Measurements from ENCODE around the gene RAB20. TPM values are rescaled to one million over a fixed set of nuclear protein-coding genes. Genes with fewer than 3 reads are reported as not detected.
"Not testable (repeated sequence)": the region's sequence is repeated elsewhere in the genome, so short reads cannot be mapped to it uniquely, and the experiment has no call there.

Gene RAB20
- total RNA-seq, 1 donor from 2014 or later: 2.8 TPM

- intact Hi-C loops (cut with micrococcal nuclease): no loop called here
- Mint-ChIP-seq H3K36me3 (ENCODE audit: low read depth) (no peaks in the 10 kb centered on the region), H3K4me3 (ENCODE audit: low read depth) (no peak overlapping the region), H3K9me3 (no peaks in the 10 kb centered on the region), H3K27me3 (ENCODE audit: low read depth) (peaks cover 50% of the 10 kb centered on the region), H3K4me1 (ENCODE audit: low read depth) (peaks cover 15% of the 10 kb centered on the region), H3K27ac (no peak overlapping the region)
- no peak for DNase-seq (ENCODE audit: low spot score)
These were observed 10.6 kb upstream of the RAB20 start for GRCh38 chr13:110571896-110572777.

- intact Hi-C loops (cut with micrococcal nuclease): no loop called here
- Mint-ChIP-seq H3K27me3 (ENCODE audit: low read depth) (peaks cover 45% of the 10 kb centered on the region), H3K27ac (no peak overlapping the region), H3K4me3 (ENCODE audit: low read depth) (no peak overlapping the region), H3K9me3 (no peaks in the 10 kb centered on the region), H3K36me3 (ENCODE audit: low read depth) (no peaks in the 10 kb centered on the region), H3K4me1 (ENCODE audit: low read depth) (peaks cover 10% of the 10 kb centered on the region)
- DNase-seq (ENCODE audit: low spot score): no peak
These were observed 9.4 kb upstream of the RAB20 start for GRCh38 chr13:110570886-110571285.

GRCh38 chr13:110569962-110570361, 8.4 kb upstream of the RAB20 start:
- H3K9me3 Mint-ChIP-seq; intact Hi-C loops (cut with micrococcal nuclease); H3K4me3 Mint-ChIP-seq (ENCODE audit: low read depth); H3K27ac Mint-ChIP-seq; H3K36me3 Mint-ChIP-seq (ENCODE audit: low read depth); H3K4me1 Mint-ChIP-seq (ENCODE audit: low read depth); DNase-seq (ENCODE audit: low spot score): not testable (repeated sequence)
- peaks cover 43% of the 10 kb centered on the region for H3K27me3 Mint-ChIP-seq (ENCODE audit: low read depth)

- intact Hi-C loops (cut with micrococcal nuclease): no loop called here
- no peak for DNase-seq (ENCODE audit: low spot score)
- no peak overlapping the region for H3K27ac Mint-ChIP-seq
- H3K36me3 Mint-ChIP-seq (ENCODE audit: low read depth): no peaks in the 10 kb centered on the region
- no peak overlapping the region for H3K4me3 Mint-ChIP-seq (ENCODE audit: low read depth)
- no peaks in the 10 kb centered on the region for H3K9me3 Mint-ChIP-seq
- peaks cover 45% of the 10 kb centered on the region for H3K27me3 Mint-ChIP-seq (ENCODE audit: low read depth)
- H3K4me1 Mint-ChIP-seq (ENCODE audit: low read depth): peaks cover 2% of the 10 kb centered on the region
These were observed 7.1 kb upstream of the RAB20 start for GRCh38 chr13:110568612-110569011.

DNA sequence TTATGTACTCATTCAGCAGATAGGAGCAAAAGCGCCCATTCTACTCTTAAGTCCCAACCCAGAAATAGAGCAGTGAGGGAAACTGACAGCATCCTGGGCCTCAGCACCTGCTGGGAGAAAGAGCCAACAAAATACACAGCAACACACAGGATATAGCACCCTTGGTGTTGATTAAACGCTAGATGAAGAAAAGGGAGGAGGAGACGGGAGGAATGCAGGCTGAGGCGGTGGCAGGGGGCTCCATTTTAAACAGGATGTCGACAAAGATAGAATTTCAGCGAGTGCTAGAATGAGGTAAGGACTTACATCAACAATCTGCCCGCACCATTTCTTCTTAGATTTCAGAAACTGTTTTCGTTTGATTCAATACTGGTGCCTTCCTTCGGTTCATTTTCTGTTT, 4.6 kb upstream of the RAB20 start:
- no peaks in the 10 kb centered on the region for H3K9me3 Mint-ChIP-seq
- no peaks in the 10 kb centered on the region for H3K36me3 Mint-ChIP-seq (ENCODE audit: low read depth)
- no peak overlapping the region for H3K27ac Mint-ChIP-seq
- no peak for DNase-seq (ENCODE audit: low spot score)
- H3K27me3 Mint-ChIP-seq (ENCODE audit: low read depth): peaks cover 40% of the 10 kb centered on the region
- intact Hi-C loops (cut with micrococcal nuclease): no loop called here
- H3K4me3 Mint-ChIP-seq (ENCODE audit: low read depth): no peak overlapping the region
- H3K4me1 Mint-ChIP-seq (ENCODE audit: low read depth): peaks cover 4% of the 10 kb centered on the region

DNA sequence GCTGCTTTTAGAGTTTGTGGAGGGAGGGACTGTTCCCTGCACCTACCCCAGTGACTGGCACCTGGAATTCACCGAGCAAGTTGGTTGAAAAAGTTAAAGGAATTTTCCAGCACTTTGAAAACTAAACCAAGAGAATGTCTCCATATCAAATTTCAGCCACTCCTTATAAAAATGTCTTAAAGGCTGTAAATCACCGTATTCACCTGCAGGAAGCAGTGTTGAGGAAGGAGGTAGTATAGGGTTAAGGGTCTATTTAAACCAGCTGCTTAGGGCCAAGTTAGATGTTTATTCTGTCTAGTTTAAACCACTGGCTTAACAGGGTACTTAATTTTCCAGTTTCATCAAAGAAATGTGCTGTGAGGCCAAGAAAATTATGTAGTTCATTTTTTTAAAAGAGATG, 3.8 kb upstream of the RAB20 start:
- H3K9me3 Mint-ChIP-seq: no peaks in the 10 kb centered on the region
- H3K4me3 Mint-ChIP-seq (ENCODE audit: low read depth): no peak overlapping the region
- no peak overlapping the region for H3K27ac Mint-ChIP-seq
- H3K36me3 Mint-ChIP-seq (ENCODE audit: low read depth): no peaks in the 10 kb centered on the region
- H3K27me3 Mint-ChIP-seq (ENCODE audit: low read depth): peaks cover 46% of the 10 kb centered on the region
- intact Hi-C loops (cut with micrococcal nuclease): no loop called here
- DNase-seq (ENCODE audit: low spot score): no peak
- peaks cover 10% of the 10 kb centered on the region for H3K4me1 Mint-ChIP-seq (ENCODE audit: low read depth)

- Mint-ChIP-seq H3K36me3 (ENCODE audit: low read depth) (no peaks in the 10 kb centered on the region), H3K9me3 (no peaks in the 10 kb centered on the region), H3K4me1 (ENCODE audit: low read depth) (peaks cover 12% of the 10 kb centered on the region), H3K4me3 (ENCODE audit: low read depth) (no peak overlapping the region), H3K27ac (no peak overlapping the region), H3K27me3 (ENCODE audit: low read depth) (peaks cover 44% of the 10 kb centered on the region)
- DNase-seq (ENCODE audit: low spot score): no peak
- intact Hi-C loops (cut with micrococcal nuclease): loop anchor here (5.0 kb wide), 1 partner anchor 142 kb away; no protein-coding TSS in a partner anchor
These were observed 3.0 kb upstream of the RAB20 start for GRCh38 chr13:110564472-110564985.

DNA sequence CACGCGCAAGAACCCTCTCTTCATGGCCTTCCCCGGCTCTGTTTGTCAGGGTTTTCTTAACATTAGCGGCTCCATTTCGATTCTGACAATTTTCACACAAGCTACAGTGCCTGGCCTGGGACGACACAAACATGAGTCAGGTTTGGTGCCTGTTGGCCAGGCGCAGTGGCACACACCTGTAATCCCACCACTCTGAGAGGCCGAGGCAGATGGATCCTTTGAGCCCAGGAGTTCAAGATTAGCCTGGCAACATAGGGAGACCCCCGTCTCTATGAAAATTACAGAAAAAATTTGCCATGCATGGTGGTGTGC, 1.9 kb upstream of the RAB20 start:
- Mint-ChIP-seq H3K9me3 (no peaks in the 10 kb centered on the region), H3K4me3 (ENCODE audit: low read depth) (peak overlapping the region; percentile 21), H3K27me3 (ENCODE audit: low read depth) (peaks cover 45% of the 10 kb centered on the region), H3K36me3 (ENCODE audit: low read depth) (no peaks in the 10 kb centered on the region), H3K27ac (no peak overlapping the region), H3K4me1 (ENCODE audit: low read depth) (peaks cover 12% of the 10 kb centered on the region)
- no peak for DNase-seq (ENCODE audit: low spot score)
- intact Hi-C loops (cut with micrococcal nuclease): loop anchor here (5.0 kb wide), 1 partner anchor 141 kb away; no protein-coding TSS in a partner anchor

DNA sequence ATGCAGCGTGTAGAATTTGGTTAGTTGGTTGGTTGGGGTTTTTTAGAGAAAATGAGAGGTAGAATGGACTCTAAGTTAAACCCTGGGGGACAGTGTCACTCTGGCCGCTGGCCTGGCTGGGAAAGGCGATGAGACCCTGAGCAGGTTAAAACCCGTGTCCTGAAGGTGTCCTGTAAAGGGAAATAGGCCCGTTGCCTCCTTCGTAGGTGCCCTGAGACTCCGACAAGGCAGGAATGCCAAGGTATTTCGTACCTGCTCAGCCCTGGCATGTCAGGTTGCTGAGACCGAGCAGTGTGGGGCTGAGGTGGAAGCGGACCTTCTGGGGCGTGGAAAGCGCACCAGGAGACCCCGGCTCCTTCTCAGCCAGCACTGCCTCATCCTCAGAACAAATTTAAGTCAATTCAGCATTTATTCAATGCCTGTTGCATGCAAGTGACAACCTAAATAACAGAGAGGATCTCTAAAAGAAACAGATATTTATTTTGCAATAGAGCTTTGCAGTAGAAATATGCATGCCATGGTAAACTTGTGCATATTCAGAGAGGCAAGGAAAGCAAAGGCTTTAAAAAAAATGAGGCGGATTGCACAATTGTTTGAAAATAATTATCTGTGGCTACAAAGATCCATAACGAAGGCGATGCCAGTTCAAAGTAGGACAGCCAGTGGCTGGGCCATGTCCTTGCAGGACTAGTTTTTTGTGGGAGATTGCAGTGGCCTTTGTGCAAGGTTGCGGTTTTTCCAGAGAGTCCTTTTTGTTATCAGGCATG, 1.4 kb upstream of the RAB20 start:
- H3K27me3 Mint-ChIP-seq (ENCODE audit: low read depth): peaks cover 45% of the 10 kb centered on the region
- intact Hi-C loops (cut with micrococcal nuclease): loop anchor here (5.0 kb wide), 1 partner anchor 141 kb away; no protein-coding TSS in a partner anchor
- peak overlapping the region; percentile 87 for H3K4me3 Mint-ChIP-seq (ENCODE audit: low read depth)
- H3K27ac Mint-ChIP-seq: no peak overlapping the region
- H3K4me1 Mint-ChIP-seq (ENCODE audit: low read depth): peaks cover 12% of the 10 kb centered on the region
- no peak for DNase-seq (ENCODE audit: low spot score)
- no peaks in the 10 kb centered on the region for H3K9me3 Mint-ChIP-seq
- H3K36me3 Mint-ChIP-seq (ENCODE audit: low read depth): no peaks in the 10 kb centered on the region

- peak overlapping the region; percentile 87 for H3K4me3 Mint-ChIP-seq (ENCODE audit: low read depth)
- peak overlapping the region; percentile 74 for H3K27ac Mint-ChIP-seq
- peaks cover 40% of the 10 kb centered on the region for H3K27me3 Mint-ChIP-seq (ENCODE audit: low read depth)
- H3K36me3 Mint-ChIP-seq (ENCODE audit: low read depth): peaks cover under 1% of the 10 kb centered on the region
- H3K4me1 Mint-ChIP-seq (ENCODE audit: low read depth): peaks cover 12% of the 10 kb centered on the region
- no peak for DNase-seq (ENCODE audit: low spot score)
- no peaks in the 10 kb centered on the region for H3K9me3 Mint-ChIP-seq
- intact Hi-C loops (cut with micrococcal nuclease): loop anchor here (5.0 kb wide), 1 partner anchor 140 kb away; no protein-coding TSS in a partner anchor
These were observed 595 bp upstream of the RAB20 start for GRCh38 chr13:110562036-110562597.

DNA sequence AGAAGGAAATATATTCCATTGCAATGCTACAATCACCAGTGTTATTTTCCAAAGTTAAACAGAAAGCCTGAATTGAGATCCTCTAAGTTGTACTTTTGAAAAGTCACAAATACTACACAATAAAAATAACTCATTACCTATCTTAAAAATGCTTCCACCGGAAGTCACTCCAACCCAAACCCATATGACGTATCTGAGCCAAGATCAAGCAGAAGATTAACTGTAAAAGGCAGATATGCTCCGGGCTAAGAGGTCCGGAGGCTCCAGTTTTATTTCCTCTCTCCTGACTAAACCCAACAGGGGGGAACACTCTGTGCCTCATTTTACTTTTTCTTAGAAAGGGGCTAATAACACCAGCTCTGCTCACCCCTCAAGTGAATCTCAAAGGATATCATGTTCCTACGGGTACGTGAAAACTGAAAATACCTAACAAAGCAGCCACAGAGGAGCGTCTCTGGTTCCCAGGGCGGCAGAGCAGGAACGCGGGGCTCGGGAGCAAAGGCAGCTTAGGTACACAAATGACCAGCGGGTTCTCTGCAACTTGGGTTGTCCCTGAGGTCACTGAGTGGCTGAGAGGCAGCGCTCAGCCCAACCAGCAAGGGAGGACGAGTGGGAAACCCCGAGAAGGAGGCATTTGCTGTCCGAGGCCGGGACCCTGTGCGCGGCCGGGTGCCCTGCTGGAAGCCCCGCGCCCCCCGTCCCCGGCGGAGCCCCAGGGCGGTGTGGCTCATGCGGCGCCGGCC, 750 bp downstream of the RAB20 start:
- intact Hi-C loops (cut with micrococcal nuclease): loop anchor here (2.0 to 5.0 kb wide), 2 partner anchors 54 to 138 kb away; partner anchors contain the start of gene NAXD
- Mint-ChIP-seq H3K27me3 (ENCODE audit: low read depth) (peaks cover 41% of the 10 kb centered on the region), H3K4me1 (ENCODE audit: low read depth) (peaks cover 14% of the 10 kb centered on the region), H3K4me3 (ENCODE audit: low read depth) (peak overlapping the region; percentile 84), H3K27ac (peak overlapping the region; percentile 59), H3K9me3 (no peaks in the 10 kb centered on the region), H3K36me3 (ENCODE audit: low read depth) (peaks cover 4% of the 10 kb centered on the region)
- no peak for DNase-seq (ENCODE audit: low spot score)

- H3K36me3 Mint-ChIP-seq (ENCODE audit: low read depth): peaks cover 4% of the 10 kb centered on the region
- no peak overlapping the region for H3K27ac Mint-ChIP-seq
- H3K4me1 Mint-ChIP-seq (ENCODE audit: low read depth): peaks cover 14% of the 10 kb centered on the region
- H3K4me3 Mint-ChIP-seq (ENCODE audit: low read depth): peak overlapping the region; percentile 61
- intact Hi-C loops (cut with micrococcal nuclease): loop anchor here (2.0 to 5.0 kb wide), 2 partner anchors 55 to 138 kb away; partner anchors contain the start of gene NAXD
- H3K9me3 Mint-ChIP-seq: no peaks in the 10 kb centered on the region
- DNase-seq (ENCODE audit: low spot score): no peak
- H3K27me3 Mint-ChIP-seq (ENCODE audit: low read depth): peaks cover 37% of the 10 kb centered on the region
These were observed 1.5 kb downstream of the RAB20 start for GRCh38 chr13:110559986-110560385.

All from activated T-helper 2 cell treated with anti-CD3 and anti-CD28 coated beads, Interferon-gamma antibody, Interleukin-2, Interleukin-4, amounts not matched to agents 10 μg/mL and 5 μg/mL and 100 μg/mL, durations not matched to agents 14 hours and 24 hours and 36 hours (primary cell).